GM23338 (cell line): ENCODE measurements around the gene ADGRB3. TPM values are rescaled to one million over a fixed set of nuclear protein-coding genes. Genes with fewer than 3 reads are reported as not detected.

Source experiments
- ATAC-seq: fragments of 200-7000 bp; cut with Tn5 transposase; 3 replicates; pipeline ENCODE4 v1.9.1; 2020
- DNase-seq: peaks from one replicate; pipeline ENCODE4 v3.0.0-alpha.2; 2015; ENCODE audit warnings: low spot score
- H2AFZ ChIP-seq: fragments of 200-600 bp; sonication (generic); 2 replicates; pipeline ENCODE4 v1.8.0; 2016; ENCODE audit warnings: antibody characterized with exemption, mild to moderate bottlenecking, moderate library complexity
- H3F3A ChIP-seq: fragments of 200-600 bp; sonication (generic); replicated peaks from 2 replicates; pipeline ENCODE4 v1.8.0; 2017; ENCODE audit warnings: antibody characterized with exemption, mixed run types, low read depth
- H3K27ac ChIP-seq: fragments of 200-600 bp; sonication (generic); 2 replicates; pipeline ENCODE4 v1.6.1; 2016; ENCODE audit warnings: low read depth
- H3K27me3 ChIP-seq: fragments of 200-600 bp; sonication (generic); 2 replicates; pipeline ENCODE4 v1.8.0; 2016; ENCODE audit warnings: mild to moderate bottlenecking, mixed run types, moderate library complexity; ENCODE audit not compliant: insufficient read depth
- H3K36me3 ChIP-seq: fragments of 200-600 bp; sonication (generic); 2 replicates; pipeline ENCODE4 v1.8.0; 2016; ENCODE audit warnings: mild to moderate bottlenecking; ENCODE audit not compliant: insufficient read depth
- H3K4me1 ChIP-seq: fragments of 200-600 bp; sonication (generic); 2 replicates; pipeline ENCODE4 v1.8.0; 2016; ENCODE audit warnings: mild to moderate bottlenecking, moderate library complexity; ENCODE audit not compliant: insufficient read depth
- H3K4me2 ChIP-seq: fragments of 200-600 bp; sonication (generic); 2 replicates; pipeline ENCODE4 v1.7.1; 2017; ENCODE audit warnings: mixed run types
- H3K4me3 ChIP-seq: fragments of 200-600 bp; sonication (generic); 2 replicates; pipeline ENCODE4 v1.6.1; 2016; ENCODE audit warnings: mixed run types
- H3K79me2 ChIP-seq: fragments of 200-600 bp; sonication (generic); replicated peaks from 2 replicates; pipeline ENCODE4 v1.8.0; 2017; ENCODE audit warnings: mild to moderate bottlenecking; ENCODE audit not compliant: insufficient read depth
- H3K9me2 ChIP-seq: fragments of 200-600 bp; sonication (generic); 2 replicates; pipeline ENCODE4 v1.8.0; 2017; ENCODE audit not compliant: insufficient read depth
- H4K20me1 ChIP-seq: fragments of 200-600 bp; sonication (generic); replicated peaks from 2 replicates; pipeline ENCODE4 v1.8.0; 2017; ENCODE audit warnings: mild to moderate bottlenecking; ENCODE audit not compliant: insufficient read depth
- H3K27ac Mint-ChIP-seq: 2 replicates; pipeline ENCODE4 v1.8.0; 2020; ENCODE audit warnings: inconsistent platforms, mild to moderate bottlenecking, moderate library complexity, mixed read lengths
- H3K27me3 Mint-ChIP-seq: 3 replicates; pipeline ENCODE4 v1.8.0; 2022; ENCODE audit warnings: low read depth, mild to moderate bottlenecking, moderate library complexity, mixed read lengths, inconsistent platforms; ENCODE audit not compliant: insufficient read depth, poor library complexity
- H3K36me3 Mint-ChIP-seq: 3 replicates; pipeline ENCODE4 v1.8.0; 2021; ENCODE audit warnings: low read depth, mild to moderate bottlenecking, inconsistent platforms, moderate library complexity, mixed read lengths
- H3K4me1 Mint-ChIP-seq: 3 replicates; pipeline ENCODE4 v1.8.0; 2020; ENCODE audit warnings: mild to moderate bottlenecking, inconsistent platforms, mixed read lengths
- H3K4me3 Mint-ChIP-seq: 3 replicates; pipeline ENCODE4 v1.8.0; 2021; ENCODE audit warnings: moderate library complexity, mild to moderate bottlenecking, inconsistent platforms, mixed read lengths
- H3K9me3 Mint-ChIP-seq: 3 replicates; pipeline ENCODE4 v1.8.0; 2020; ENCODE audit warnings: moderate library complexity, mild to moderate bottlenecking, inconsistent platforms, mixed read lengths
- EZH2 ChIP-seq: fragments of 200-600 bp; sonication (generic); IDR thresholded peaks from one replicate; pipeline ENCODE4 v1.8.0; 2017; ENCODE audit warnings: antibody characterized with exemption, mild to moderate bottlenecking, low read depth; ENCODE audit not compliant: unreplicated experiment
- EZH2phosphoT487 ChIP-seq: fragments of 200-600 bp; sonication (generic); IDR thresholded peaks from one replicate; pipeline ENCODE4 v1.8.1; 2018; ENCODE audit warnings: antibody characterized with exemption; ENCODE audit not compliant: unreplicated experiment
- JUNB ChIP-seq: IDR thresholded peaks from one replicate; pipeline ENCODE4 v1.6.1; 2016; ENCODE audit warnings: antibody characterized with exemption; ENCODE audit not compliant: unreplicated experiment
- NANOG ChIP-seq: IDR thresholded peaks from 2 replicates; pipeline ENCODE4 v1.6.1; 2016; ENCODE audit warnings: antibody characterized with exemption, borderline replicate concordance
- POLR2AphosphoS5 ChIP-seq: IDR thresholded peaks from 2 replicates; pipeline ENCODE4 v1.6.1; 2016; ENCODE audit warnings: antibody characterized with exemption, low read depth
- STAT1 ChIP-seq: IDR thresholded peaks from one replicate; pipeline ENCODE4 v1.6.1; 2016; ENCODE audit warnings: antibody characterized with exemption; ENCODE audit not compliant: unreplicated experiment
- ZNF114 ChIP-seq: fragments of 250-450 bp; sonication (Bioruptor Pico); IDR thresholded peaks from 2 replicates; pipeline ENCODE4 v1.5.0; 2020; ENCODE audit warnings: mild to moderate bottlenecking, moderate library complexity
- ZNF331 ChIP-seq: fragments of 250-450 bp; sonication (Bioruptor Pico); IDR thresholded peaks from 2 replicates; pipeline ENCODE4 v1.5.0; 2020; ENCODE audit warnings: low read depth, mild to moderate bottlenecking, moderate library complexity
- polyA plus RNA-seq: library from polyadenylated mRNA; unstranded; fragments of >200 nt; fragmentation: Nextera tagmentation; extraction: Ambion mirVana; gene quantifications from 2 replicates; pipeline ENCODE4 v1.2.1, GENCODE V29; 2016
- total RNA-seq: library from RNA; depleted of rRNA; stranded (reverse); fragments of >200 nt; shearing (Covaris generic); gene quantifications from 2 replicates; pipeline ENCODE4 v1.2.3, GENCODE V29; 2014
- TF ChIP-seq, protein P1 (sequence below): fragments of 250-450 bp; sonication (Bioruptor Pico); IDR thresholded peaks from 2 replicates; pipeline ENCODE4 v1.5.0; 2020; ENCODE audit warnings: mild to moderate bottlenecking, moderate library complexity
- TF ChIP-seq, protein P2 (sequence below), 2 experiments: fragments of 200-600 bp in 1 of 2; sonication (generic) in 1 of 2; conservative IDR thresholded peaks; 2 replicates each; pipeline versions ENCODE4 v1.5.1 to v1.6.1; 2016 to 2017; ENCODE audit warnings: antibody characterized with exemption in 2 of 2, low read depth in 2 of 2, mild to moderate bottlenecking in 2 of 2, moderate library complexity in 1 of 2

ADGRB3 gene
- total and polyA plus RNA-seq, 2 experiments from 2014 or later: 0.92 to 4.0 TPM

DNA sequence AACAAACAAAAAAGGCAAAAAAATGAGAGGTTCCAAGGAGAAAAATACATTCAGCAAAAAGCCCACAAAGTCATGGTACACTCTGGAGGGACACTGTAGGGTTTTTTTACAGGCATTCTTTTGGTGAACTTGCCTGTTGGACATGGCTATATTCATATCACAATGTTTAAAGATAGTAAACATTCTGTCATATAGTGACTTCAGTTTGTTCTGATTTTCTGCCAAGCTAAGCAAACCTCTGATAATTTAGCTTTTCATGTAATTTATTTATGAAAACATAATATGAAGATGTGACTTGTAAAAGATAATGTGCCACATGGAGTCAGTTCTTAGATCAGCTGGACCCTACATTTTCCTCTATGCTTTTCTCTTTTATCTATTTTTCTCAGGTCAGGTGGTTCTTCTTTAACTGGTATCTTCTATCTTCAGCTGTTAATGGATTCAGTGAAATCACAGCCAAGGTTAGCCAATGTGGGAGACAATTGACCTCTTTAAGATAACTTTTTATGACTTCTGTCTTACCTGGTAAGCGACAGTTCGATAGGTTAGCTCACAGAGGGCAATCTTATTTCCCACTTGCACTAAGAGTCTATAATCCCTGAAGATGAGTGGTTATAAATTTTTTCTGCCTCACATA is 87.9 kb downstream of the ADGRB3 start:
- no peaks in the 10 kb centered on the region for H3K4me1 ChIP-seq
- H3K79me2 ChIP-seq: no peaks in the 10 kb centered on the region
- no peaks in the 10 kb centered on the region for H3K27me3 ChIP-seq
- H3K36me3 ChIP-seq: no peaks in the 10 kb centered on the region
- H3K27ac ChIP-seq: no peak overlapping the region
- no peaks in the 10 kb centered on the region for H3K9me3 Mint-ChIP-seq
- H3K27me3 Mint-ChIP-seq: no peaks in the 10 kb centered on the region
- no peak for ATAC-seq
- H3K27ac Mint-ChIP-seq: no peak overlapping the region
- no peaks in the 10 kb centered on the region for H4K20me1 ChIP-seq
- TF ChIP-seq EZH2 (no peak), NANOG (no peak), POLR2AphosphoS5 (no peak), EZH2phosphoT487 (no peak), ZNF114 (CRISPR knock-in tag) (no peak), STAT1 (no peak), JUNB (no peak), ZNF331 (no peak)
- TF ChIP-seq, protein P1, sequence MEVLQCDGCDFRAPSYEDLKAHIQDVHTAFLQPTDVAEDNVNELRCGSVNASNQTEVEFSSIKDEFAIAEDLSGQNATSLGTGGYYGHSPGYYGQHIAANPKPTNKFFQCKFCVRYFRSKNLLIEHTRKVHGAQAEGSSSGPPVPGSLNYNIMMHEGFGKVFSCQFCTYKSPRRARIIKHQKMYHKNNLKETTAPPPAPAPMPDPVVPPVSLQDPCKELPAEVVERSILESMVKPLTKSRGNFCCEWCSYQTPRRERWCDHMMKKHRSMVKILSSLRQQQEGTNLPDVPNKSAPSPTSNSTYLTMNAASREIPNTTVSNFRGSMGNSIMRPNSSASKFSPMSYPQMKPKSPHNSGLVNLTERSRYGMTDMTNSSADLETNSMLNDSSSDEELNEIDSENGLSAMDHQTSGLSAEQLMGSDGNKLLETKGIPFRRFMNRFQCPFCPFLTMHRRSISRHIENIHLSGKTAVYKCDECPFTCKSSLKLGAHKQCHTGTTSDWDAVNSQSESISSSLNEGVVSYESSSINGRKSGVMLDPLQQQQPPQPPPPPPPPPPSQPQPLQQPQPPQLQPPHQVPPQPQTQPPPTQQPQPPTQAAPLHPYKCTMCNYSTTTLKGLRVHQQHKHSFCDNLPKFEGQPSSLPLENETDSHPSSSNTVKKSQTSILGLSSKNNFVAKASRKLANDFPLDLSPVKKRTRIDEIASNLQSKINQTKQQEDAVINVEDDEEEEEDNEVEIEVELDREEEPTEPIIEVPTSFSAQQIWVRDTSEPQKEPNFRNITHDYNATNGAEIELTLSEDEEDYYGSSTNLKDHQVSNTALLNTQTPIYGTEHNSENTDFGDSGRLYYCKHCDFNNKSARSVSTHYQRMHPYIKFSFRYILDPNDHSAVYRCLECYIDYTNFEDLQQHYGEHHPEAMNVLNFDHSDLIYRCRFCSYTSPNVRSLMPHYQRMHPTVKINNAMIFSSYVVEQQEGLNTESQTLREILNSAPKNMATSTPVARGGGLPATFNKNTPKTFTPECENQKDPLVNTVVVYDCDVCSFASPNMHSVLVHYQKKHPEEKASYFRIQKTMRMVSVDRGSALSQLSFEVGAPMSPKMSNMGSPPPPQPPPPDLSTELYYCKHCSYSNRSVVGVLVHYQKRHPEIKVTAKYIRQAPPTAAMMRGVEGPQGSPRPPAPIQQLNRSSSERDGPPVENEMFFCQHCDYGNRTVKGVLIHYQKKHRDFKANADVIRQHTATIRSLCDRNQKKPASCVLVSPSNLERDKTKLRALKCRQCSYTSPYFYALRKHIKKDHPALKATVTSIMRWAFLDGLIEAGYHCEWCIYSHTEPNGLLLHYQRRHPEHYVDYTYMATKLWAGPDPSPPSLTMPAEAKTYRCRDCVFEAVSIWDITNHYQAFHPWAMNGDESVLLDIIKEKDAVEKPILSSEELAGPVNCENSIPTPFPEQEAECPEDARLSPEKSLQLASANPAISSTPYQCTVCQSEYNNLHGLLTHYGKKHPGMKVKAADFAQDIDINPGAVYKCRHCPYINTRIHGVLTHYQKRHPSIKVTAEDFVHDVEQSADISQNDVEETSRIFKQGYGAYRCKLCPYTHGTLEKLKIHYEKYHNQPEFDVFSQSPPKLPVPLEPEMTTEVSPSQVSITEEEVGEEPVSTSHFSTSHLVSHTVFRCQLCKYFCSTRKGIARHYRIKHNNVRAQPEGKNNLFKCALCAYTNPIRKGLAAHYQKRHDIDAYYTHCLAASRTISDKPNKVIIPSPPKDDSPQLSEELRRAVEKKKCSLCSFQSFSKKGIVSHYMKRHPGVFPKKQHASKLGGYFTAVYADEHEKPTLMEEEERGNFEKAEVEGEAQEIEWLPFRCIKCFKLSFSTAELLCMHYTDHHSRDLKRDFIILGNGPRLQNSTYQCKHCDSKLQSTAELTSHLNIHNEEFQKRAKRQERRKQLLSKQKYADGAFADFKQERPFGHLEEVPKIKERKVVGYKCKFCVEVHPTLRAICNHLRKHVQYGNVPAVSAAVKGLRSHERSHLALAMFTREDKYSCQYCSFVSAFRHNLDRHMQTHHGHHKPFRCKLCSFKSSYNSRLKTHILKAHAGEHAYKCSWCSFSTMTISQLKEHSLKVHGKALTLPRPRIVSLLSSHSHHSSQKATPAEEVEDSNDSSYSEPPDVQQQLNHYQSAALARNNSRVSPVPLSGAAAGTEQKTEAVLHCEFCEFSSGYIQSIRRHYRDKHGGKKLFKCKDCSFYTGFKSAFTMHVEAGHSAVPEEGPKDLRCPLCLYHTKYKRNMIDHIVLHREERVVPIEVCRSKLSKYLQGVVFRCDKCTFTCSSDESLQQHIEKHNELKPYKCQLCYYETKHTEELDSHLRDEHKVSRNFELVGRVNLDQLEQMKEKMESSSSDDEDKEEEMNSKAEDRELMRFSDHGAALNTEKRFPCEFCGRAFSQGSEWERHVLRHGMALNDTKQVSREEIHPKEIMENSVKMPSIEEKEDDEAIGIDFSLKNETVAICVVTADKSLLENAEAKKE (CRISPR knock-in tag): no peak
- TF ChIP-seq, protein P2, sequence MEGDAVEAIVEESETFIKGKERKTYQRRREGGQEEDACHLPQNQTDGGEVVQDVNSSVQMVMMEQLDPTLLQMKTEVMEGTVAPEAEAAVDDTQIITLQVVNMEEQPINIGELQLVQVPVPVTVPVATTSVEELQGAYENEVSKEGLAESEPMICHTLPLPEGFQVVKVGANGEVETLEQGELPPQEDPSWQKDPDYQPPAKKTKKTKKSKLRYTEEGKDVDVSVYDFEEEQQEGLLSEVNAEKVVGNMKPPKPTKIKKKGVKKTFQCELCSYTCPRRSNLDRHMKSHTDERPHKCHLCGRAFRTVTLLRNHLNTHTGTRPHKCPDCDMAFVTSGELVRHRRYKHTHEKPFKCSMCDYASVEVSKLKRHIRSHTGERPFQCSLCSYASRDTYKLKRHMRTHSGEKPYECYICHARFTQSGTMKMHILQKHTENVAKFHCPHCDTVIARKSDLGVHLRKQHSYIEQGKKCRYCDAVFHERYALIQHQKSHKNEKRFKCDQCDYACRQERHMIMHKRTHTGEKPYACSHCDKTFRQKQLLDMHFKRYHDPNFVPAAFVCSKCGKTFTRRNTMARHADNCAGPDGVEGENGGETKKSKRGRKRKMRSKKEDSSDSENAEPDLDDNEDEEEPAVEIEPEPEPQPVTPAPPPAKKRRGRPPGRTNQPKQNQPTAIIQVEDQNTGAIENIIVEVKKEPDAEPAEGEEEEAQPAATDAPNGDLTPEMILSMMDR (conservative IDR thresholded peaks at IDR 0.05; ENCODE audit: low read depth in 2 of 2): no peak
- no peak overlapping the region for H3K4me3 Mint-ChIP-seq
- H3K4me3 ChIP-seq: no peak overlapping the region
- H3K4me1 Mint-ChIP-seq: no peaks in the 10 kb centered on the region
- no peaks in the 10 kb centered on the region for H3K36me3 Mint-ChIP-seq
- DNase-seq: no peak
- H3F3A ChIP-seq: no peaks in the 10 kb centered on the region
- no peaks in the 10 kb centered on the region for H3K9me2 ChIP-seq
- no peak overlapping the region for H3K4me2 ChIP-seq
- no peak overlapping the region for H2AFZ ChIP-seq
